ENCODE measurements around the gene AQP10. TPM values are rescaled to one million over a fixed set of nuclear protein-coding genes. Genes with fewer than 3 reads are reported as not detected.

AQP10 gene
- total RNA-seq, 6 experiments from 2014 or later = not detected

GRCh38 chr1:154288661-154289060 lies 32.2 kb upstream of the AQP10 start:
- Mint-ChIP-seq H3K4me1 (ENCODE audit: low read depth) (peaks cover 10% of the 10 kb centered on the region), H3K27me3 (ENCODE audit: insufficient read depth) (peaks cover 12% of the 10 kb centered on the region), H3K36me3 (ENCODE audit: low read depth) (no peaks in the 10 kb centered on the region; the same call in 1 of the 2 replicates), H3K4me3 (no peak overlapping the region), H3K27ac (no peak overlapping the region; the same call in 1 of the 2 replicates), H3K9me3 (peaks cover 6% of the 10 kb centered on the region)
- DNase-seq = no peak
- TF ChIP-seq CTCF (IDR thresholded peaks at IDR 0.05) = no peak

- no peak overlapping the region for H3K27ac Mint-ChIP-seq
- peaks cover 11% of the 10 kb centered on the region for H3K36me3 Mint-ChIP-seq (ENCODE audit: low read depth)
- TF ChIP-seq CTCF (IDR thresholded peaks at IDR 0.05) = no peak
- peaks cover 15% of the 10 kb centered on the region for H3K27me3 Mint-ChIP-seq (ENCODE audit: insufficient read depth)
- no peak overlapping the region for H3K4me3 Mint-ChIP-seq
- H3K9me3 Mint-ChIP-seq = peaks cover 26% of the 10 kb centered on the region
- DNase-seq = no peak
- H3K4me1 Mint-ChIP-seq (ENCODE audit: low read depth) = peaks cover 10% of the 10 kb centered on the region
Observed at GRCh38 chr1:154290921-154291320, 30.0 kb upstream of the AQP10 start.

- Mint-ChIP-seq H3K27ac (no peak overlapping the region), H3K36me3 (ENCODE audit: low read depth) (peaks cover 11% of the 10 kb centered on the region), H3K4me1 (ENCODE audit: low read depth) (no peaks in the 10 kb centered on the region), H3K9me3 (peaks cover 39% of the 10 kb centered on the region), H3K4me3 (no peak overlapping the region), H3K27me3 (ENCODE audit: insufficient read depth) (peaks cover 18% of the 10 kb centered on the region)
- no peak for DNase-seq
- no peak for TF ChIP-seq CTCF (IDR thresholded peaks at IDR 0.05)
Observed at GRCh38 chr1:154295408-154296235, 25.3 kb upstream of the AQP10 start.

GRCh38 chr1:154301582-154301981 lies 19.3 kb upstream of the AQP10 start:
- 0 out of 2 replicates have a peak, but pooled peaks cover 16% of the 10 kb centered on the region for H3K4me1 Mint-ChIP-seq (ENCODE audit: low read depth)
- peaks cover 10% of the 10 kb centered on the region for H3K9me3 Mint-ChIP-seq
- H3K27me3 Mint-ChIP-seq (ENCODE audit: insufficient read depth) = peaks cover 10% of the 10 kb centered on the region
- H3K27ac Mint-ChIP-seq = no peak overlapping the region
- no peak overlapping the region for H3K4me3 Mint-ChIP-seq
- no peak for TF ChIP-seq CTCF (IDR thresholded peaks at IDR 0.05)
- no peak for DNase-seq
- no peaks in the 10 kb centered on the region for H3K36me3 Mint-ChIP-seq (ENCODE audit: low read depth)

GRCh38 chr1:154304664-154305337 lies 16.1 kb upstream of the AQP10 start:
- Mint-ChIP-seq H3K4me3 (no peak overlapping the region), H3K9me3 (no peaks in the 10 kb centered on the region), H3K27ac (no peak overlapping the region), H3K27me3 (ENCODE audit: insufficient read depth) (peaks cover 16% of the 10 kb centered on the region), H3K36me3 (ENCODE audit: low read depth) (no peaks in the 10 kb centered on the region), H3K4me1 (ENCODE audit: low read depth) (peaks cover 24% of the 10 kb centered on the region)
- TF ChIP-seq CTCF (IDR thresholded peaks at IDR 0.05) = no peak
- DNase-seq = no peak
